Erythroblast (primary cell): ENCODE results near the gene WDFY4.

Source experiments
- DNase-seq, 2 experiments: peaks; one replicate each; lab custom pipeline; 2025; lab: John Stamatoyannopoulos, UW
- GATA1 ChIP-seq: IDR thresholded peaks from 2 replicates; pipeline ENCODE4 v1.6.1; 2011; ENCODE audit warnings: low read depth, mild to moderate bottlenecking, control low read depth, low read length, moderate library complexity
- POLR2A ChIP-seq: IDR thresholded peaks from 2 replicates; pipeline ENCODE4 v1.6.1; 2011; ENCODE audit warnings: mild to moderate bottlenecking, low read length

Gene WDFY4

GRCh38 chr10:48744587-48744986 lies 59.9 kb downstream of the WDFY4 start:
- no peak for TF ChIP-seq GATA1
- no peak for TF ChIP-seq POLR2A
- no peak for DNase-seq

DNA sequence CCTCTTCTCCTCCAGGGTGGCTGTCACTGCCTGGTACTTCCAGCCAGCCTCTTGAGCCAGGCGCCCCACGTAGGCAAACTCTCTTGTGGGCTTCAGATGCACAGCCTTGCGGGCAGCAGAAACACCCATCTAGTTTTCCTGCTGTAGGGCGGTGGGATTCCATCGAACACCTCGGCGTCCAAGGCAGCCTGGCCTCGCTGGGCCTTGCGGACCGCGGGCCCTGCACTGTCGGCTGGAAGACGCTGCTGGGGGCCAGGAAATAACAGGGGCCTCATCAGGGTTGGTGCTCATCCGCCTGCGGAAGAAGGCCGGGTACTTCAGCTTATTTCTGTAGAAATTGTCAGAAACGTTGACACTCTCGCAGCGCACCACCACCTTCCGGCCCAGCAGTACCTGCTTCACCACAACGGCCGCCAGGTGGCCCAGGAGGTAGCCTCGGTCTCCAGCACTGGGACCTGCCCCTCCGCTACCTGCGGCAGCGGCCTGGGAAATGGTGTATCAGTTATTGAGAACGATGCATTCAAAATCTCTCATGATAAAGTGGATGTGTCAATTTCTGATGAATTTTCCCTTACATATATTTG lies 61.1 kb downstream of the WDFY4 start:
- no peak for DNase-seq
- TF ChIP-seq POLR2A: no peak
- no peak for TF ChIP-seq GATA1

- TF ChIP-seq POLR2A: no peak
These were observed 63.9 kb downstream of the WDFY4 start for GRCh38 chr10:48748573-48748972.

DNA sequence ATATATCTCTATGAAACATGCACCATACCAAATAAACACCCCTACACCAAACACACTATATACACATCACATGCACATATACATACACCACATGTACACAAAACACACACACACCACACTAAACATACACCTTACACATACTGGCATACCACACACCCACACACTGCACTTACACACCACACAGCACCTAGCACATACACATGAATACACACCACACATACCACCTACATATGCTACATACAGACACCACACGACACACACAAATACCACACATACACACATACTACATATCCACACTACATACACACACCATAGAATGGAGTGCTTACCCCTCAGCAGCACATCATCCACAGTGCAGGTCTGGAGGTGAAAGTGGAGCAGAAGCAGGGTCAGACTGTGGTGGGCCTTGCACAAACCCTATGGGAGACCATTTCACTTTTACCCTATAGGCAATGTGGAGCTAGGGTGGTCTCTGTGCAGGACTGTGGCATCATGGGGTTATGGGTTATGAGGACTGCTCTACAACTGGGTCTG lies 64.6 kb downstream of the WDFY4 start:
- TF ChIP-seq GATA1 (no peak), POLR2A (no peak)
- no peak for DNase-seq

More at GRCh38 chr10:48748573-48748972, 63.9 kb downstream of the WDFY4 start:
- DNase-seq: no peak

DNA sequence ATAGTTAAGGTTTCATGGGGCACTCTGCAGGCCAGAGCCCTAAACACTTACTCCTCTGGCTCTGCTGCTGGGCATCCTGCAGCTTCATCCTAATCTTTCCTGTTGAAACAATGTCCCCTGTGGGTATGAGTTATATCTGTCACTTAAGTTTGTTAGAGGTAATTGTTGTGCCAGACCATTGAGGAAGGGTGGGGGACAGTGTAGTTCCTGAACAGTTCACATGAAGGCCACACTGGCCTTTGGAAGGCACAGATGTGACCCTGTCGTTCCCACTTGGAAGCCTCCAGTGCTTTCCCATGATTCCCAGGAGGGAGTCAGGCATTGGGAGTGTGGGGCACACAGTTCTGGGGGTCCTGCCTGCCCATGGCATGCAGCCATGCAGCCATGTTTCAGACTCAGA lies 65.3 kb downstream of the WDFY4 start:
- no peak for DNase-seq
- TF ChIP-seq GATA1: no peak
- TF ChIP-seq POLR2A: no peak

GRCh38 chr10:48750991-48751390 lies 66.3 kb downstream of the WDFY4 start:
- TF ChIP-seq POLR2A (no peak), GATA1 (no peak)
- no peak for DNase-seq

- TF ChIP-seq POLR2A (no peak), GATA1 (no peak)
- DNase-seq: no peak
These were observed 67.1 kb downstream of the WDFY4 start for GRCh38 chr10:48751730-48752129.

DNA sequence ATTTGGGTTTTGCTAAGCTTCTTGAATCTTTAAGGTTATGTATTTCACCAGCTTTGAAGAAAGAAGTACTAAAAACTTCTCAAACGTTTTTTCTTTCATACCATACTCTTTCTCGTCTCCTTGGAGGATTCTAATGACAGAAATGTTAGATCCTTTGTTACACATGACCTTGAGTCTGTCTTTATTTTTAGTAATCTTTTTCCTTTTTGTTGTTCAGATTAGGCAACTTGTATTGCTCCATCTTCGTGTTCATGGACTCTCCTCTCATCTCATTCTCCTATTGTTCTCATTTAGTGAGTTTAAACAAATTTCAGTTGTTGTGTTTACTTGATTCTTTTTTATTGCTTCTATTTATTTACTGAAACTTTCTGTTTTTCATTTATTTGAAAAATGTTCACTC lies 73.7 kb downstream of the WDFY4 start:
- no peak for DNase-seq

DNA sequence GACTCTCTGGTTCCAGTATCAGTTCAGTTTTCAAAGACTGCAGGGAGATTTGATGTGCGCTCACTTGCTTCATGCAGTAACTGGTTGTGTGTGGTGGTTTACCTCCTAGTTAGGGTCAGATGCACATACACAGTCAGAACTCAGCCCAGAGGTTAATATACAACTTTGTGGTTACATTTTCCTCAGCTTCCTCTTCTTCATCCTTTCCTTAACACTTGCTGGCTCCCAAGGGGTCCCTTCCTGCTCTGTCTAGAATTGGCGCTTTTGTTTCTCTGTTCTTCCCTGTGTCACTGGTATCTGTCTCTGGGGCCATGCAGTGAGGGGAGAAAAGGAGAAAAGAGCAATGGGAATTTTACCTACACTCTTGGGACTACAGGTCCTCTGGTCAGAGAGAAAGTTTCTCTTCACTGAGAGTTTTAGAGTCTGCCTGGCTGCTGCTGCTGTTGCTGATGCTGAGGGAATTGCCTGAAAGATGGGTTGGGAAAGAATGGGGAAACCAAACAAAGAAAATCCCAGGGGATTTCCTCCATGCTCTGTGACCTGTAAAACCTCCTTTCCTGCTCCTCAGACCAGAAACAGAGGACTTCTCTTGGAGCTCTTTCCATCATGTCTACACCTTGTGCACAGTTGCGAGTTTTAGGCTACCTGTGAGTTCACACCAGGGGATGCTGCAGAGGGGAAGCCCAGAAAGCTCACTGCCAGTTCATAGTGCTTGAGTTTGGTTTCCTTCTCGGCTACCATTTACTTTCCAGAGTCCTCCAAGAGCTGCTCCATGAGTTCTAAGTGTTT lies 74.6 kb downstream of the WDFY4 start:
- no peak for DNase-seq
- TF ChIP-seq POLR2A (no peak), GATA1 (no peak)

More for the DNA sequence above, 73.7 kb downstream of the WDFY4 start:
- TF ChIP-seq POLR2A (no peak), GATA1 (no peak)

GRCh38 chr10:48760983-48761382 lies 76.3 kb downstream of the WDFY4 start:
- DNase-seq: no peak

DNA sequence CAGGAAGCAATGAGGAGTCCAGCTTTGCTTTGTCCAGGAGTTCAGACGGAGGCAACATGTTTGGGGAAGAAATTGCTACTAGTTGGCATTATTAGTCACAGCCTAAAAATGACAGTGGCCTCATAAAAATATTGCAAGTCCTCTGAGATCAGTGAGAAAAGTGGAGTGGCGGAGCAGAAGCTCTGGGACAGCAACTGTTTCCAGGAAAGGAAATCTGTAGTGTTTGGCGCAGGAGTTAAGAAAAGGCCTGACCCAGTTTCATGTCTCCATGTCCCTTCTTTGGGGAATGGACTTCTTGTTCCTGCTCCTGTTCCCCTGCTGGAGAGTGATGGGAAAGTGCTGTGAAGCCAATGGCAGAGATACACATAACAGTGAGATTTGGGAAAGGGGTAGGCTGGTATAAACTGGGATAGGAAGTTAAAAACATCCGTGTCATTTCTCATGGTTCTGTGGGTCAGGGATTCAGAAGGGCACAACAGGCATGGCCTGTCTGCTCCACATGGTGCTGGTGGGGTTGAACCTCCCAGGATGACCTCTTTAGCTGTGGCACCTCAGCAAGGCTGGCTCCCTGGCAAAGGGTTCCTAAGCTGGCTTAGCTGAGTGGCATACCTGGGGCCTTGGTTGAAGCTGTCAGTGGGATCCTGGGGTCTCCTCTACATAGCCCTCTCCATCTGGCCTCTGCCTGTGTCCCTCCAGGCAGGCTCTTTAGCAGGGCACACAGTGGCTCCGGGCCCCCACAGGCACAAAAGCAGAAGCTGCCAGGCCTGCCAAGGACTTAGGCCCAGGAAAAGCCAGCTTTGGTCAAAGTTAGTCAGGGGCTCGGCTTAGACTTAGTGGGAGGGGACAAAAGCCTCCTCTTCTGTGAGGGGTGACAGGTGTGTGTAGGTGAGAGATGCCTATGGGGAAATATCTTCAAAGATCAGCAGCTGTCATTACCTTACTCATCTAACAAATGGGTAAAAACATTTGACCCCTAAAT lies 77.7 kb downstream of the WDFY4 start:
- no peak for DNase-seq
- TF ChIP-seq GATA1: no peak
- TF ChIP-seq POLR2A: no peak

More at GRCh38 chr10:48760983-48761382, 76.3 kb downstream of the WDFY4 start:
- TF ChIP-seq POLR2A (no peak), GATA1 (no peak)

DNA sequence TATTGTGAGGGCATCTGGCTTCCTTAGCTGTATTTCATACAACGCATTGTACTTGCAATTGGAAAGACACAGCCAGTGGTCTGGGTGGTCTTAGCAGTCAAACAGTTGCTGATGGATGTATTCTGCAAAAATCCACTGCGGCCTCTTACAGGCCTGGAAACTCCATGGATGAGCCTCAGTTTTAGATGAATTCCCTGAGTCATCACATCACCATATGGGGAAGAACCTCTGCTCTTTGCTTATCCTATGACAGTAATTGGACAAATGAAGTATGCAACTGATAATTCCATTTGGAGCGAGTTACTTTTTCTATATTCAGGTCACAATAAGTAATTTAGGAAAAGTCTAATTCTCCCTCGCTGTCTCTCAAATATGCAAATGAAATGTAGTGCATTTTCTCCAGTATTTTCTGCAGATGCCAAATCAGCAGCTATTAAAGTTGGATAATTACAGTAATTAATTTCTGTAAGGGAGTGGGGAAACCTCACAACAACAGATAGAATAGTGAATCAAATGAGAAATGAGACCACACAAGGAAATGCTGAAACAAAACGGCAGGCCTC lies 78.8 kb downstream of the WDFY4 start:
- no peak for DNase-seq
- TF ChIP-seq GATA1 (no peak), POLR2A (no peak)

GRCh38 chr10:48764486-48764885 lies 79.8 kb downstream of the WDFY4 start:
- no peak for DNase-seq
- TF ChIP-seq POLR2A (no peak), GATA1 (no peak)

- DNase-seq: no peak
- TF ChIP-seq GATA1: no peak
- TF ChIP-seq POLR2A: no peak
These were observed 80.4 kb downstream of the WDFY4 start for GRCh38 chr10:48765039-48765438.
